Measurements from ENCODE around the gene BRD3OS.
A peak's percentile ranks its signal among the peaks of the same experiment; 100 is the strongest.

DNA sequence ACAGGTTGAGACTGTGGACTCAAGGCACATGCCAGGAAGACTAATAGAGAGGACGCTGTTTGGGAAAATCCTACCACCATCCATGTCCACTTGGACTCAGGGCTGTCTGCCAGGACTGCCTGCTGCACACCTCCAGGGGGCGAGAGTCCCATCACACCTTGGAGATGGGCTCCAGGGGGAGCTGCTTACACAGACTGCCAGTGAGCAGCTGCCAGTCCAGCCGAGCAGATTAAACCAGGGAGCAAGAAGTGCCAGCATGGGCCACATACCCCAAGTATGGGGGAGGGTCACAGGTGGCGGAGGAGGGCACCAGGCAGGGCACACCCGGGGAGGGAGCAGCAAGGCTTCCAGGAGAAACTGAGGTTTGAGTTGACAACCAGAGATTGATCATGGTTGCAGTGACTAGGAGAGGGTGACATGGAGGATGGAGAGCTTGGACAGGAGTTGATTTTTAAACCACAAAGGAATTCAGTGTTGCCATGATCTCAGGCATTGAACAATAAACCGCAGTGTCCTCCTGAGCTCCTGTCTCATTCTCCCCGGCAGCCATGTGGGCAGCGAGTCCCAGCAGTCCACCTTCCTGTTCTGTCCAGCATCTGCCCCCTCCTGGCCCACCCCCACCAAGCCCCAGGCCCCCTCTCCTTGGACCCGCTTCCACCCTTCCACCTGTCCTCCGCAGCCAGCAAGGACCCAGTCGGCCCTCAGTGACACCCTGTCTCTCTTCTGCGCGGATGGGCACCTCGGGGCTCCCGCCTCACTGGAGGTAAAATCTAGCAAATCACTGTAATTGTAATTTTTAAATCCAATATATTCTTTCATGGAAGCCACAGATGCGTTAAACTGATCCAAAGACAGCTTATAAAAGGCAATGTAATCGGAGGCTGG is 30.0 kb upstream of the BRD3OS start:
- TF ChIP-seq POLR2A (IDR thresholded peaks at IDR 0.05; ENCODE audit: low read depth, low read length) (no peak), GATA2 (IDR thresholded peaks at IDR 0.05; ENCODE audit: insufficient read depth, insufficient read length, low read depth, low read length) (no peak)
- TF ChIP-seq, protein P1, sequence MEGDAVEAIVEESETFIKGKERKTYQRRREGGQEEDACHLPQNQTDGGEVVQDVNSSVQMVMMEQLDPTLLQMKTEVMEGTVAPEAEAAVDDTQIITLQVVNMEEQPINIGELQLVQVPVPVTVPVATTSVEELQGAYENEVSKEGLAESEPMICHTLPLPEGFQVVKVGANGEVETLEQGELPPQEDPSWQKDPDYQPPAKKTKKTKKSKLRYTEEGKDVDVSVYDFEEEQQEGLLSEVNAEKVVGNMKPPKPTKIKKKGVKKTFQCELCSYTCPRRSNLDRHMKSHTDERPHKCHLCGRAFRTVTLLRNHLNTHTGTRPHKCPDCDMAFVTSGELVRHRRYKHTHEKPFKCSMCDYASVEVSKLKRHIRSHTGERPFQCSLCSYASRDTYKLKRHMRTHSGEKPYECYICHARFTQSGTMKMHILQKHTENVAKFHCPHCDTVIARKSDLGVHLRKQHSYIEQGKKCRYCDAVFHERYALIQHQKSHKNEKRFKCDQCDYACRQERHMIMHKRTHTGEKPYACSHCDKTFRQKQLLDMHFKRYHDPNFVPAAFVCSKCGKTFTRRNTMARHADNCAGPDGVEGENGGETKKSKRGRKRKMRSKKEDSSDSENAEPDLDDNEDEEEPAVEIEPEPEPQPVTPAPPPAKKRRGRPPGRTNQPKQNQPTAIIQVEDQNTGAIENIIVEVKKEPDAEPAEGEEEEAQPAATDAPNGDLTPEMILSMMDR (IDR thresholded peaks at IDR 0.05; ENCODE audit: extremely low read depth in 1 of 2, insufficient read depth in 1 of 2, low read depth in 1 of 2, low read length in 2 of 2): peak in 1 of 2 donors; percentile 10
